H9 (cell line): ENCODE results near the gene SORCS2. TPM values are rescaled to one million over a fixed set of nuclear protein-coding genes. Genes with fewer than 3 reads are reported as not detected.

Source experiments
- DNase-seq: peaks from one replicate; pipeline ENCODE4 v3.0.0-alpha.2; 2017
- H2AFZ ChIP-seq: one replicate; pipeline ENCODE4 v1.6.1; 2013; ENCODE audit warnings: mild to moderate bottlenecking, low read length, control low read depth, moderate library complexity
- H2AK5ac ChIP-seq: 2 replicates; pipeline ENCODE4 v1.6.1; 2013; ENCODE audit warnings: low read length, control low read depth, mixed read lengths; ENCODE audit not compliant: insufficient read length
- H2BK120ac ChIP-seq: one replicate; pipeline ENCODE4 v1.6.1; 2013; ENCODE audit warnings: low read depth, mild to moderate bottlenecking, low read length, control low read depth, inconsistent platforms; ENCODE audit not compliant: poor library complexity, severe bottlenecking
- H2BK12ac ChIP-seq: 2 replicates; pipeline ENCODE4 v1.6.1; 2013; ENCODE audit warnings: low read length, control low read depth, mixed read lengths, low read depth; ENCODE audit not compliant: insufficient read length
- H2BK15ac ChIP-seq: 2 replicates; pipeline ENCODE4 v1.6.1; 2013; ENCODE audit warnings: low read depth, low read length, control low read depth
- H2BK20ac ChIP-seq: one replicate; pipeline ENCODE4 v1.6.1; 2013; ENCODE audit warnings: low read depth, mild to moderate bottlenecking, low read length, control low read depth, inconsistent platforms; ENCODE audit not compliant: poor library complexity, severe bottlenecking
- H2BK5ac ChIP-seq: 2 replicates; pipeline ENCODE4 v1.6.1; 2013; ENCODE audit warnings: low read length, control low read depth, mixed read lengths; ENCODE audit not compliant: insufficient read length
- H3K14ac ChIP-seq: 2 replicates; pipeline ENCODE4 v1.6.1; 2013; ENCODE audit warnings: low read length, control low read depth; ENCODE audit not compliant: insufficient read depth
- H3K18ac ChIP-seq: 2 replicates; pipeline ENCODE4 v1.6.1; 2013; ENCODE audit warnings: low read depth, mild to moderate bottlenecking, mixed read lengths, low read length, control low read depth; ENCODE audit not compliant: insufficient read length
- H3K23ac ChIP-seq: 2 replicates; pipeline ENCODE4 v1.6.1; 2013; ENCODE audit warnings: low read length, control low read depth, mixed read lengths, low read depth; ENCODE audit not compliant: insufficient read length
- H3K23me2 ChIP-seq: 2 replicates; pipeline ENCODE4 v1.6.1; 2013; ENCODE audit warnings: low read depth, mild to moderate bottlenecking, mixed read lengths, low read length, control low read depth; ENCODE audit not compliant: insufficient read length, poor library complexity, severe bottlenecking
- H3K27ac ChIP-seq: 2 replicates; pipeline ENCODE4 v1.5.1; 2013; ENCODE audit warnings: low read length, control low read depth, mixed read lengths, low read depth; ENCODE audit not compliant: insufficient read length
- H3K27me3 ChIP-seq: 2 replicates; pipeline ENCODE4 v1.6.1; 2013; ENCODE audit warnings: low read length, control low read depth, inconsistent platforms; ENCODE audit not compliant: insufficient read depth
- H3K4ac ChIP-seq: 2 replicates; pipeline ENCODE4 v1.6.1; 2013; ENCODE audit warnings: low read depth, mild to moderate bottlenecking, control low read depth, inconsistent platforms, low read length, moderate library complexity
- H3K4me1 ChIP-seq: 2 replicates; pipeline ENCODE4 v1.6.1; 2013; ENCODE audit warnings: low read length, control low read depth, inconsistent platforms; ENCODE audit not compliant: insufficient read depth
- H3K4me2 ChIP-seq: 2 replicates; pipeline ENCODE4 v1.6.1; 2013; ENCODE audit warnings: low read length, control low read depth, mixed read lengths; ENCODE audit not compliant: insufficient read length, insufficient read depth
- H3K56ac ChIP-seq: 2 replicates; pipeline ENCODE4 v1.6.1; 2013; ENCODE audit warnings: low read depth, mild to moderate bottlenecking, mixed read lengths, low read length, control low read depth; ENCODE audit not compliant: insufficient read length
- H3K79me1 ChIP-seq: 2 replicates; pipeline ENCODE4 v1.6.1; 2013; ENCODE audit warnings: low read depth, mild to moderate bottlenecking, moderate library complexity, low read length, control low read depth, inconsistent platforms; ENCODE audit not compliant: insufficient read depth, poor library complexity, severe bottlenecking
- H3K79me2 ChIP-seq: 2 replicates; pipeline ENCODE4 v1.6.1; 2013; ENCODE audit warnings: low read length, control low read depth, inconsistent platforms; ENCODE audit not compliant: insufficient read depth
- H3K9ac ChIP-seq: 2 replicates; pipeline ENCODE4 v1.6.1; 2013; ENCODE audit warnings: low read length, control low read depth, mixed read lengths; ENCODE audit not compliant: insufficient read length; ENCODE audit errors: extremely low read depth
- H3K9me3 ChIP-seq: one replicate; pipeline ENCODE4 v1.6.1; 2013; ENCODE audit warnings: low read depth, low read length, inconsistent platforms; ENCODE audit not compliant: control insufficient read depth
- H3T11ph ChIP-seq: one replicate; pipeline ENCODE4 v1.6.1; 2013; ENCODE audit warnings: mild to moderate bottlenecking, low read length, control low read depth, inconsistent platforms
- H4K20me1 ChIP-seq: one replicate; pipeline ENCODE4 v1.6.1; 2013; ENCODE audit not compliant: control insufficient read depth, insufficient read length, insufficient read depth
- H4K5ac ChIP-seq: 2 replicates; pipeline ENCODE4 v1.6.1; 2013; ENCODE audit warnings: low read depth, mild to moderate bottlenecking, mixed read lengths, low read length, control low read depth; ENCODE audit not compliant: insufficient read length
- H4K8ac ChIP-seq: replicated peaks from 2 replicates; pipeline ENCODE4 v1.6.1; 2013; ENCODE audit warnings: low read length, control low read depth, mixed read lengths, low read depth; ENCODE audit not compliant: insufficient read length
- H4K91ac ChIP-seq: 2 replicates; pipeline ENCODE4 v1.6.1; 2013; ENCODE audit warnings: low read depth, mild to moderate bottlenecking, moderate library complexity, mixed read lengths, low read length, control low read depth; ENCODE audit not compliant: insufficient read length
- H3K27ac Mint-ChIP-seq, 3 experiments: 2 replicates in 2 of 3; 3 replicates in 1 of 3; pipeline ENCODE4 v1.8.0; 2020 to 2021; ENCODE audit warnings: mixed read lengths in 3 of 3, mild to moderate bottlenecking in 1 of 3, moderate library complexity in 1 of 3
- H3K27me3 Mint-ChIP-seq: 2 replicates; pipeline ENCODE4 v1.8.0; 2021; ENCODE audit warnings: low read depth, mild to moderate bottlenecking, moderate library complexity, mixed read lengths
- H3K36me3 Mint-ChIP-seq, 3 experiments: 2 replicates in 2 of 3; 3 replicates in 1 of 3; pipeline ENCODE4 v1.8.0; 2020 to 2021; ENCODE audit warnings: low read depth in 3 of 3, mixed read lengths in 3 of 3; ENCODE audit not compliant: insufficient read depth in 1 of 3
- H3K4me1 Mint-ChIP-seq, 2 experiments: 2 replicates each; pipeline ENCODE4 v1.8.0; 2020; ENCODE audit warnings: mixed read lengths in 2 of 2
- H3K4me3 Mint-ChIP-seq, 2 experiments: 2 replicates in 1 of 2; 3 replicates in 1 of 2; pipeline ENCODE4 v1.8.0; 2020 to 2021; ENCODE audit warnings: mild to moderate bottlenecking in 2 of 2, mixed read lengths in 2 of 2, moderate library complexity in 1 of 2
- H3K9me3 Mint-ChIP-seq, 2 experiments: 2 replicates in 1 of 2; 3 replicates in 1 of 2; pipeline ENCODE4 v1.8.0; 2020; ENCODE audit warnings: mild to moderate bottlenecking in 2 of 2, mixed read lengths in 2 of 2, moderate library complexity in 1 of 2
- WGBS: extraction: QIAGEN DNeasy Blood & Tissue Kit; methylation state at CpG from one replicate; pipeline ENCODE4 v1.1.7; 2013; ENCODE audit warnings: missing lambda C conversion rate, low lambda C conversion rate, mixed read lengths; ENCODE audit not compliant: insufficient read length; ENCODE audit errors: extremely low coverage; 5-methylcytosine and 5-hydroxymethylcytosine counted together
- total RNA-seq: library from RNA; stranded (reverse); gene quantifications from 2 replicates; pipeline ENCODE4 v1.2.1, GENCODE V29; 2021
- TF ChIP-seq, protein P1 (sequence below): fragments of 200-600 bp; sonication (generic); conservative IDR thresholded peaks from 3 replicates; pipeline ENCODE4 v1.8.0; 2021; ENCODE audit warnings: antibody characterized with exemption, mild to moderate bottlenecking

The SORCS2 gene
- total RNA-seq, 1 experiment from 2014 or later: 0.57 TPM

DNA sequence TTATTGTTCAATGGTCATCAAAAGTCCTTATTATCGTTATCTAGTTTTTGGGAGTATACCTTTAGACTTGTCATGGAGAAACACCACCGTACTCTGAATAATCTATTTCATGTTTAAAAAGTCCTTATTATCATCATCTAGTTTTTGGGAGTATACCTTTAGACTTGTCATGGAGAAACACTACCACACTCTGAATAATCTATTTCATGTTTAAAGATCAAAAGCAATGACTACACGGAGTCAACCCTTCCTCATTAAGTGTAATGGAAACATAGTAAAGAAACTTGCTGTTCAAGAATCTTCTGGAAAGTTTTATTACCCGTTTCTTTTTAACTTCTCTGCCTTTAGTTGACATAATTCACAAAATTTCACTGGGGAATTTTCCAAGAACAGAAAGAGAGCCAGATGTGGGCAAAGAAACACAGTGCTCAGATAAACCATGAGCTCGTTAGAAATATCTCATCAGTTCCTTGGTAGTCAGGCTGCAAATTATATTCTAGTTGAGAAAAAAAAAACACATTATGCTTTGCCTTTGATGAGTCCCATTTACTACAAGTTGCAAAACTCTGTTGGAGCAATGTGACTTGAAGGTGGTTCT, 588.5 kb downstream of the SORCS2 start:
- no peak overlapping the region for H2AFZ ChIP-seq
- no peak overlapping the region for H4K5ac ChIP-seq
- H3K79me2 ChIP-seq: no peaks in the 10 kb centered on the region
- H3K56ac ChIP-seq: no peak overlapping the region
- TF ChIP-seq, protein P1, sequence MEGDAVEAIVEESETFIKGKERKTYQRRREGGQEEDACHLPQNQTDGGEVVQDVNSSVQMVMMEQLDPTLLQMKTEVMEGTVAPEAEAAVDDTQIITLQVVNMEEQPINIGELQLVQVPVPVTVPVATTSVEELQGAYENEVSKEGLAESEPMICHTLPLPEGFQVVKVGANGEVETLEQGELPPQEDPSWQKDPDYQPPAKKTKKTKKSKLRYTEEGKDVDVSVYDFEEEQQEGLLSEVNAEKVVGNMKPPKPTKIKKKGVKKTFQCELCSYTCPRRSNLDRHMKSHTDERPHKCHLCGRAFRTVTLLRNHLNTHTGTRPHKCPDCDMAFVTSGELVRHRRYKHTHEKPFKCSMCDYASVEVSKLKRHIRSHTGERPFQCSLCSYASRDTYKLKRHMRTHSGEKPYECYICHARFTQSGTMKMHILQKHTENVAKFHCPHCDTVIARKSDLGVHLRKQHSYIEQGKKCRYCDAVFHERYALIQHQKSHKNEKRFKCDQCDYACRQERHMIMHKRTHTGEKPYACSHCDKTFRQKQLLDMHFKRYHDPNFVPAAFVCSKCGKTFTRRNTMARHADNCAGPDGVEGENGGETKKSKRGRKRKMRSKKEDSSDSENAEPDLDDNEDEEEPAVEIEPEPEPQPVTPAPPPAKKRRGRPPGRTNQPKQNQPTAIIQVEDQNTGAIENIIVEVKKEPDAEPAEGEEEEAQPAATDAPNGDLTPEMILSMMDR: no peak
- no peak overlapping the region for H3K14ac ChIP-seq
- Mint-ChIP-seq H3K4me3 (no peak overlapping the region), H3K4me1 (no peaks in the 10 kb centered on the region; a peak in 1 of 4 replicates), H3K36me3 (peaks cover 6 to 26% (median 23%) of the 10 kb centered on the region in 3 experiments), H3K27ac (no peak overlapping the region), H3K27me3 (no peaks in the 10 kb centered on the region), H3K9me3 (no peaks in the 10 kb centered on the region)
- no peak overlapping the region for H3K23ac ChIP-seq
- no peak overlapping the region for H2AK5ac ChIP-seq
- no peaks in the 10 kb centered on the region for H3K23me2 ChIP-seq
- H3K4me2 ChIP-seq: no peak overlapping the region
- WGBS: no CpG with 5 or more reads among the region's 5 CpGs
- H3K9ac ChIP-seq: no peak overlapping the region
- no peak for DNase-seq
- H3K27me3 ChIP-seq: no peaks in the 10 kb centered on the region
- H2BK12ac ChIP-seq: no peak overlapping the region
- no peak overlapping the region for H3K27ac ChIP-seq
- H2BK5ac ChIP-seq: no peak overlapping the region
- H2BK20ac ChIP-seq: no peak overlapping the region
- H2BK15ac ChIP-seq: no peak overlapping the region
- H3K79me1 ChIP-seq: no peaks in the 10 kb centered on the region
- no peaks in the 10 kb centered on the region for H3K9me3 ChIP-seq
- no peaks in the 10 kb centered on the region for H3K4me1 ChIP-seq
- no peak overlapping the region for H4K8ac ChIP-seq
- H4K20me1 ChIP-seq: no peaks in the 10 kb centered on the region
- no peak overlapping the region for H2BK120ac ChIP-seq
- no peak overlapping the region for H3T11ph ChIP-seq
- H3K18ac ChIP-seq: no peak overlapping the region
- H4K91ac ChIP-seq: no peak overlapping the region
- no peak overlapping the region for H3K4ac ChIP-seq
